Hepatocyte (in vitro differentiated cells): ENCODE measurements around the gene SEMA3D.

ENCODE experiments used
- EZH2 ChIP-seq: fragments of 200-600 bp; sonication (generic); IDR thresholded peaks from 2 replicates; pipeline ENCODE4 v1.6.1; 2016; ENCODE audit warnings: antibody characterized with exemption, mild to moderate bottlenecking, borderline replicate concordance
- EZH2phosphoT487 ChIP-seq: fragments of 200-600 bp; sonication (generic); IDR thresholded peaks from one replicate; pipeline ENCODE4 v1.6.1; 2018; ENCODE audit warnings: antibody characterized with exemption, mild to moderate bottlenecking, low read depth, moderate library complexity; ENCODE audit not compliant: unreplicated experiment, severe bottlenecking
- TF ChIP-seq, protein P1 (sequence below): fragments of 200-600 bp; sonication (generic); IDR thresholded peaks from 2 replicates; pipeline ENCODE4 v1.5.1; 2016; ENCODE audit warnings: antibody characterized with exemption, mild to moderate bottlenecking; ENCODE audit not compliant: poor library complexity

DNA sequence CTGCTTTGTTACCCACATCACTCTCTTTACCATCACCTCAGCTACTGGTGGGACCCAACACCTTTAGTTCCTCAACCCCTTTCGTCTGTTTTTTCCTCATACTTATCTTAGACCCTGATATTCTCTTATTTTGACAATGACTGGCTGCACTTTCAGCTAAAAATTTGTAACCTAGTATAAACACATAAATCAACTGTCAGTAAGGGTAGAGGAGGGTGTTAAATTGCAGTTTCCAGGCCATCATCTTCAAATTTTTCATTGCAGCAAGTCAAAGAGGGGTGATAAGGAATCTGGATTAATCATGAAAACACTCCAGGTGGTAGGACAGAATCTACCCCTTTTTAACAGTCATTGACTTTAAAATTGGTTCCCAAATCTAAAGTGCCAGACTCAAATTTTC is 27.9 kb downstream of the SEMA3D start:
- TF ChIP-seq, protein P1, sequence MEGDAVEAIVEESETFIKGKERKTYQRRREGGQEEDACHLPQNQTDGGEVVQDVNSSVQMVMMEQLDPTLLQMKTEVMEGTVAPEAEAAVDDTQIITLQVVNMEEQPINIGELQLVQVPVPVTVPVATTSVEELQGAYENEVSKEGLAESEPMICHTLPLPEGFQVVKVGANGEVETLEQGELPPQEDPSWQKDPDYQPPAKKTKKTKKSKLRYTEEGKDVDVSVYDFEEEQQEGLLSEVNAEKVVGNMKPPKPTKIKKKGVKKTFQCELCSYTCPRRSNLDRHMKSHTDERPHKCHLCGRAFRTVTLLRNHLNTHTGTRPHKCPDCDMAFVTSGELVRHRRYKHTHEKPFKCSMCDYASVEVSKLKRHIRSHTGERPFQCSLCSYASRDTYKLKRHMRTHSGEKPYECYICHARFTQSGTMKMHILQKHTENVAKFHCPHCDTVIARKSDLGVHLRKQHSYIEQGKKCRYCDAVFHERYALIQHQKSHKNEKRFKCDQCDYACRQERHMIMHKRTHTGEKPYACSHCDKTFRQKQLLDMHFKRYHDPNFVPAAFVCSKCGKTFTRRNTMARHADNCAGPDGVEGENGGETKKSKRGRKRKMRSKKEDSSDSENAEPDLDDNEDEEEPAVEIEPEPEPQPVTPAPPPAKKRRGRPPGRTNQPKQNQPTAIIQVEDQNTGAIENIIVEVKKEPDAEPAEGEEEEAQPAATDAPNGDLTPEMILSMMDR = no peak
- TF ChIP-seq EZH2 (no peak), EZH2phosphoT487 (no peak)
